ENCODE results near the gene SLCO4C1. TPM values are rescaled to one million over a fixed set of nuclear protein-coding genes. Genes with fewer than 3 reads are reported as not detected.
A peak's percentile ranks its signal among the peaks of the same experiment; 100 is the strongest.

The SLCO4C1 gene
- polyA plus RNA-seq, 3 donors: 21.8 to 32.8 (median 29.1) TPM

DNA sequence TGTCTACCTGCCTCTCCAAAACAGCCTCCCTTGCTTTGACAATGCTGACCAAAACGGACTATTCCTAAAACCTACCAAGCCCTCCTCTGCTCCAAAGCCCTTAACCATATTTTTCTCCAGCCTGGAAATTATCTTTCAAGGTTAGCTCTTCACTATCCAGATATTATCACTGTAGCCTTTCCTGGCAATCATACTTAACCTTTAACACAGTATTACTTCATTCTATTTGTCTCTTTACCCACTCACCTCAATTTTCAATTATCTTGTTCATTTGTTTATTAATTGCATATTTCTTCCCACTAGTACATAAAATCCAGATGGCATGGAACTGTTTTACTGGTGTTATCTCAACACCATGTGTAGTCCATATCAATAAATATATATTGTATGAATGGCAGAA lies 7.5 kb downstream of the SLCO4C1 start:
- no peak for DNase-seq (ENCODE audit: extremely low read depth in 1 of 11, low read depth in 9 of 11, low spot score in 4 of 11)

DNA sequence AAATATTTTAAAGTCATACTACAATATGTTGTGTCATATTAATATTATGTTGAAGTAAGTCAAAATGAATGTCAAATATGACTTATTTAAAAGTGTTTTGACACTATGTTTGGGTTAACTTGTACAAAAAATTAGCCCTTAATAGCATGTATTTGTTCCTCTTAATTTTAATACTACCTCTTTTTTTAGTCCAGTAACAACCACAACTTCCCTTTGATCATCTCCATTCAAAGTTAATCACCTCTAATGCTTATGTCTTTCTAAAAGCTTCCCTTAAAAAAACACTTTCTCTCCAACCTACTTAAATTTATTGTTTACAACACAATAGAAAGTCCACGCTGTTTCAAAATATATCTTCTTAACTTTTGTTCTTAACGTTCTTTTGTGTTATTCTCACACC lies 9.6 kb downstream of the SLCO4C1 start:
- DNase-seq (ENCODE audit: extremely low read depth in 1 of 11, low read depth in 9 of 11, low spot score in 4 of 11): no peak

DNA sequence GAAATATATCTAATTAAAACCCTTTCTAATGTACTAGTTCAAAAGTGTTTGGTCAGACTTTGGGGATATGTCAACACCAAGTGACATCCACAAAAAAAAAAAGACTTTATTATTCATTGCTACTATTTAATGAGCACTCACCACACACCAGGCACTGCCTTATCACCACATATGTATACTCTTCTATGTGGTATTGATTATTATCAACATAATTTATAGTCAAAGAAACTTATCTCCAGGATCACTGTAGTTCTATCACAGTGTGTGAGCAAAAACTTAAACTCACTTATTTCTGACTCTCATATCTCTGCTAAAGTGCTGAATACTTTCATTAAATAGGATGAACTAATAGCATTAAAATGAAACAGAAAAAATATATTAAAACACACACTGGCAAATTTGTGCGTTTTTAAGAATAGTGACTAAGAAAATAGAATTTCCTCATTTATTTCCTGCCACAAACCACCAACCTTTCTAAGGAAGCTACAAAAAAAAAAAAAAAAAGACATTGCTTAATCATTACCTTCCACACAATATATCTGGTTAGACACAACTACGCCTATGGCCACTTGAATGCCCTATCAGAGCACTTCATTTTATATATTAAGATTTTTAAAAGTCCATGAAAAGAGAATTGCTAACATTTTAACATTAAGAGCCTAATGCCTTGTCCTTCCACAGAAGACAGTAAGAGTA lies 12.8 kb downstream of the SLCO4C1 start:
- DNase-seq (ENCODE audit: extremely low read depth in 1 of 11, low read depth in 9 of 11, low spot score in 4 of 11): no peak

DNA sequence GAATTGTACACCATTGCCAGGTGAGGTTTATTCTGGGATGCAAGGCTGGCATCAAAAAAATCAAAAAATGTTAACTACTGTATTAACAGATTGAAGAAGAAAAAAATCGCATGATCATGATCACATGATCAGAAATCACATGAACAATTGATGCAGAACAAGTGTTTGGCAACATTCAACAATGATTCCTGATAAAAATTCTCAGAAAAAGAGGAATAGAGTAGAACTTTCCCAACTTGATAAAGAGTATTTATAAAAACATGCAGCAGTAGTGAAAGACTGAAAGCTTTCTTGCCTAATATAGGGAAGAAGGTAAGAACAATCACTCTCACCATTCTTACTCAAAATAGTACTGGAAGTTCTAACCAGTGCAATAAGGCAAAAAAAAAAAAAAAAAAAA lies 16.4 kb downstream of the SLCO4C1 start:
- DNase-seq (ENCODE audit: extremely low read depth in 1 of 11, low read depth in 9 of 11, low spot score in 4 of 11): no peak

DNA sequence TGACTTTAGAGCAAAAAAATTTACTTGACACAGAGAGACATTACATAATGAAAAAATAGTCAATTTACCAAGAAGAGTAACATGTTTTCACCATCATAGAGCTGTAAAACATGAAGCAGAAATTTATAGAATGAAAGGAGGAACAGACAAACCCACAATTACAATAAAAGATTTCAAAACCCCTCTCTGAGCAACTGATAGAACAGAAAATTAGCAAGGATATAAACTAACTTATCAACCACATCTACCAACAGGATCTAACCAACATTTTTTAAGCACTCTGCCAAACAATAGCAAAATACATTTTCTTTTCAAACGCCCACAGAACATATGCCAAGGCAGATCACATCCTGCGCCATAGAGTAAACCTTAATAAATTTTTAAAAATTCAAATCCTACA lies 17.9 kb downstream of the SLCO4C1 start:
- DNase-seq (ENCODE audit: extremely low read depth in 1 of 11, low read depth in 9 of 11, low spot score in 4 of 11): no peak

DNA sequence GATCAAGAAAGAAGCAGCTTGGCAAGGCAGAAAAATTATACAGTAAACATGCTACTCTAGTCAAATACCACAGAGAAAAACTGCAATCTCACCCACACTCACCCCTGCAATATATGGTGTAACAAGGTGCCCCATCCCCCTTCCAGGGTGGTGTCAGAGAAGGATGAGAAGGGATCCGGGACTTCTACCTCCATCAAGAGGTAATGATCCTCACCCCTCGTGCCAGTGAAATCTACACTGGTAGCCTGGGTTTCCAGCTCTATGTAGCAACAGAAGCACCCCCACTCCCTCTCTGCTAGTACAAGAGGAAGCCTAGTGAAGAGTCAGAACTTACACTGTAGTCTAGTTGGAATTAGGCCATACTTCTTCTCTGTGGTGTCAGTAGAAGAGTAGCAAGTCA lies 18.9 kb downstream of the SLCO4C1 start:
- DNase-seq (ENCODE audit: extremely low read depth in 1 of 11, low read depth in 9 of 11, low spot score in 4 of 11): no peak

DNA sequence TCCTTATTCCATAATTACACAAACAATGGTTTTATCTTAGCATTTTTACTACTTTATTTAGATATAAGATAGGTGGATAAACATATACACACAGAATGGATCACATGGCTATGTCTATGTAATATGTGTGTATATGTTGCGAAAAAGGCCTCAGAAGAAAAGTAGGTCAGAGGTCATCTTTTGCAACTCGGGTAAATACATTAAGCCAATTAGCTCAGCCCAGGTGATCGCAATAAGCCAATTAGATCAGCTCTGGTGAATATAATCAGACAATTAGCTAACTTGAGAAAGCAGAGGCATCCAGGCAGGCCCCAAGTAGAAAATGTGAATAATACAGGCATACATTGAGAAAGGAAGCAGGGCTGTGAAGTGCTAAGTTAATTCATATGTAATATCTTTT lies 24.3 kb downstream of the SLCO4C1 start:
- DNase-seq (ENCODE audit: extremely low read depth in 1 of 11, low read depth in 9 of 11, low spot score in 4 of 11): no peak

DNA sequence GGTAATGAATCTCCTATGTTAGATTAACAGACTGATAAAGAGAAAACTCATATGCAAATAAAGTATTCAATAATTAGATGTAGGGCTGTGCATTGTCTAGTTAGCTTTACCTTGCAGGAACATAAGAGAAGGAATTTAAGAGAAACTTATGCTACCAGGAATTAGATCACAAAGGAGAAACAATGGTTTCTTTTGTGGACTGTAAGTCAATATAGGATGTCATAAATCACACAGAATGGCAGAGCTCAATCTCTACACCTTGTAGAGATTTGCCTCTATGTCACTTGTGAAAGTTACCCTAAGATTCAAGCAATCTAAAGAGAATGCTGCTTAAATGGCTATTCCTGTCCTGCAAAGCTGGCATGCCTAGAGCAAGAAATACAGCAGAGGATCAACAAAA lies 26.0 kb downstream of the SLCO4C1 start:
- no peak for DNase-seq (ENCODE audit: extremely low read depth in 1 of 11, low read depth in 9 of 11, low spot score in 4 of 11)

DNA sequence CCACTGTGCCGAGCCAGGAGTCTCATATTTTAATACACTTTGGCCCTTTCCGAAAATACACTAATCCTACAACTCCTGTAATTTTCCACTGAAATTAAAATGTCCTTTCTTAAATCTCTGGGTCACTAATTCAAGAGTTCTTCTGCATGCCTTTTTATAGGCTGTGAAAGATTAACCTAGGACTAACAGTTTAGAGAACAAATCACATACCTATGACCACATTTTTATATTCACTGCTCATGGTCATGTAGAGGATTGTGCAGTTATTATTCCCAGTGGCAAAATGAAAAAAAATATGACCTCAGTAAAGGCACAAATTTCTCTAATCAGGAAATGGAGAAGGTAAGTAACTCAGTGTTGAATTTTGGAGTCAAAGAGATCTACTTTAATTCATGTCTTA lies 33.4 kb downstream of the SLCO4C1 start:
- DNase-seq (ENCODE audit: extremely low read depth in 1 of 11, low read depth in 9 of 11, low spot score in 4 of 11): no peak

DNA sequence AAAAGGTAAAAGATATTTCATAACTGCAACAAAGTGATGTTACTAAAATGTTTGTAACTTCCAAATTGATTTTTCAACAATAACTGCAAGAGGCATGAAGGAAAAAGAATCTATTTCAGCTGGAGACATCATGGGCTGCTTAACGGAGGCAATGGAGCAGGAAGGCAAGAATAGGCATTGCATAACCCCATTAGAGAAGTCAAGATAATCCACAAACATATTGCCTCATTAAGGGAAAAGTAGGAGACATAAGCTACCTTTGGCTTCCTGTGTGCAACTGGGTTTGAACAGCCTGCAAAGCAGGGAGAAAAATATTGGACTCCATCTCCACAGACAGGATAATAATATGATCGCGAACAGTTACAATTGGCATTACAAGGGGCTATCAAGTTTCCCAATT lies 46.7 kb downstream of the SLCO4C1 start:
- no peak for DNase-seq (ENCODE audit: extremely low read depth in 1 of 11, low read depth in 9 of 11, low spot score in 4 of 11)

DNA sequence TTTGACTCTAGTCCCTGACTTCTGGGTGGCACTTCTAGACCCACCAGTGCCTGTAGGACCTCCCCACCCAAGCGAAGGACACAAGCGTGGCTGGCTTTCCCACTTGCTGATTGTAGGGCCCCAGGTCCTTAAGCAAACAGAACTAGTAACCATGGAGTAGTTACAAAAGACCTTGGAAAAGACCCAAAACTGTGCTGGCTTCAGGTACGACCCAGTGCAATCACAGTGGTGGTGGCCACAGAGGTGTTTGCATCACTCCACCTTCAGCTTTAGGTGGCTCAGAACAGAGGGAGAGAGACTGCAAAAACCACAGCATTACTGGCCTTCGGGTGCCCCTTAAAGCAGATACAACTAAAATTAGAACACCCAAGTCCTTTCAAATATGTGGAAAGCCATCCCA lies 52.9 kb downstream of the SLCO4C1 start:
- DNase-seq (ENCODE audit: extremely low read depth in 1 of 11, low read depth in 9 of 11, low spot score in 4 of 11): no peak

DNA sequence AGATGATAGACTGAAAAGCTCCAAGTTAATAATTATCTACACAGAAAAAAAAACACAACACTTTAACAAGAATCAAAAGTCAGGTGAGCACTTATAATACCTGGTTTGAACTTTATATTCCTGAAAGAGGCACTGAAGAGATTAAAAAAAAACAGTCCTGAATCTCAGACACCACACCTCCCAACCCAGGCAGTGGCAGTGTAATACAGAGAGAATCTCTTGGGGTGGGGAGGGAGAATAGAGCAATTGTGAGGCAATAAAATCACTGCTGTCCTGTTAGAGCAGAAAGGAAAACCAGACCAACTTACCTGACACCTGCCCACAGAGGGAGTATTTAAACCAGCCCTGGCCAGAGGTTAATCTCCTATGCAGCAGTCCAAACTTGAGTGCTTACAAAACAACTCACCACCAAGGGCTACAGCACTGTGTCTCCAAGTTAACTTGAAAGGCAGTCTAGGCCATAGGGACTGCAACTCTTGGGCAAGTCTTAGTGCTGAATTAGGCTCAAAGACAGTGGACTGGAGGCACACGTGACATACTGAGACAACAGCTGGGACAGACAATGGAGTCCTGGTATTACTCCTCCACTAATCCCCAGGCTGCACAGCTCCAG lies 54.2 kb downstream of the SLCO4C1 start:
- DNase-seq (ENCODE audit: extremely low read depth in 1 of 11, low read depth in 9 of 11, low spot score in 4 of 11): no peak

DNA sequence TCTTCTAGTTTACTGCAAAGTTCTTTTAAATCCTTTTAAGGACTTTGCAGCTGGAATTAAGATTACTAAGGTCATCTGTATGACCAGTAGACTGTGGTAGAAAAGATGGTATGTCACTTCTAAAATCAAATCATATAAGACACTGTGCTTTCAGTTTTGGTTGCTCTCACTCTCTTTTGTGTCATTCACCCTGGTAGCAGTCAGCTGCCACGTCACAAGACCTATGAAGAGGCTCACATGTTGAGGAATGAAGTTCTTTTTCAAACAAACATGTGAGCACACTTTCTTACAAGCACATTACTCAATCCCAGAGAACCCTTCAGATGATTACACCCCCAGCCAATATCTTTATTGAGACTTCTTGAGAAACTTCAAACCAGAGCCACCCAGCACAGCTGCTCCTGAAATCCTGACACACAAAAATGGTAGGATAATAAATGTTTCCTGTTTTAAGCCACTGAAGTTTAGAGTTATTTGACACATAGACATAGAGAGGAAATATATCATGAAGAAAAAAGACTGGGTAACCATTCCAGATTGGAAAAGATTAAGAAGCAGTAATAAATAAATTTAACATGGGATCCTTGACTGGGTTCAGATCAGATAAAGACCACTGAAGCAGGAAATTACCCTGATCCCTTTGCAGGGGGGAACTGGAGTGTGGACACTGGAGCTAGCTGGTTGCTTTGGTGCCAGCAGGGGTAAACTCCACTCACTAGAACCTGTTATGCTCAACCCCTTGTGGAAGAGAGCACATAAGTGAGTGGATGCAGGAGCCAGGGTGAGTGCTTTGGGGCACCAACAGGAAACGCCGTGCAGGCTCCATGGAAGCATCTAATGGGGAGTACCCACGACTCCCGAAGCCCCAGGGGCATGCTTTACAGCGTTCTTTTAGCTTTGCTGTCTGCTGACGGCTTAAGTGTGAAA lies 64.1 kb downstream of the SLCO4C1 start:
- no peak for DNase-seq (ENCODE audit: extremely low read depth in 1 of 11, low read depth in 9 of 11, low spot score in 4 of 11)

DNA sequence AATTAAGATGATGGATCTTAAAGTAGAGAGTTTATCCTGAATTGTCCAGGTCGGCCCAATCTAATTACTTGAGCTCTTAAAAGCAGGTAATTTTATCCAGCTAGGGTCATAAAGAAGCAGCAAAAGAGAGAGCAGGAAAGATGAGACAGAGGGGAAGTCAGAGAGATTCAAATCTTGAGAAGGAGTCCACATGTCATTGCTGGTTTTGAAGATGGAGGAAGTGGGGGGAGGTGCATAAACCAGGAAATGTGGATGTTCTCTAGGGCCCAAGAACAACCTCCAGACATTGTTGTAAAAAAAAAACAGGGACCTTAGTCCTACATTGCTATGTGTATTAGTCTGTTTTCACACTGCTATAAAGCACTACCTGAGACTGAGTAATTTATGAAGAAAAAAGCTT lies 66.4 kb downstream of the SLCO4C1 start:
- DNase-seq (ENCODE audit: extremely low read depth in 1 of 11, low read depth in 9 of 11, low spot score in 4 of 11): no peak

DNA sequence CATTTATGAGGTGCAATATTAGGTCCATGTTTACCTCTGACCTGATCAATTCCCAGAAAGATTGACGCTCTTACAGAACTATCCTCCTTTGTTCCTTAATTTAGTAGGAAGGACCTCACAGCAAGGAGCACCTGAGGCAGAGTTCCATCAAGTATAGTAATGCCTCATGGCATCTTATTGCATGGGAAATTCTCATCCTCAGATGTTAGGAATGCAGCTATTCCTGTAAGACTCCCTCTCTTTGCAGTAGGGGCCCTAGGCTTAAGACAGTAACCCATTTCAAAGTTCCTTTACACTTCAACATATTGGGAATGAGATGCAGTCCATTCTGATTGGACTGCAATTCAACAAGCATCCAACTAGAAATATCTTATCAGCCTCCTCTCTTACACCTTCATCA lies 69.8 kb downstream of the SLCO4C1 start:
- DNase-seq (ENCODE audit: extremely low read depth in 1 of 11, low read depth in 9 of 11, low spot score in 4 of 11): no peak

DNA sequence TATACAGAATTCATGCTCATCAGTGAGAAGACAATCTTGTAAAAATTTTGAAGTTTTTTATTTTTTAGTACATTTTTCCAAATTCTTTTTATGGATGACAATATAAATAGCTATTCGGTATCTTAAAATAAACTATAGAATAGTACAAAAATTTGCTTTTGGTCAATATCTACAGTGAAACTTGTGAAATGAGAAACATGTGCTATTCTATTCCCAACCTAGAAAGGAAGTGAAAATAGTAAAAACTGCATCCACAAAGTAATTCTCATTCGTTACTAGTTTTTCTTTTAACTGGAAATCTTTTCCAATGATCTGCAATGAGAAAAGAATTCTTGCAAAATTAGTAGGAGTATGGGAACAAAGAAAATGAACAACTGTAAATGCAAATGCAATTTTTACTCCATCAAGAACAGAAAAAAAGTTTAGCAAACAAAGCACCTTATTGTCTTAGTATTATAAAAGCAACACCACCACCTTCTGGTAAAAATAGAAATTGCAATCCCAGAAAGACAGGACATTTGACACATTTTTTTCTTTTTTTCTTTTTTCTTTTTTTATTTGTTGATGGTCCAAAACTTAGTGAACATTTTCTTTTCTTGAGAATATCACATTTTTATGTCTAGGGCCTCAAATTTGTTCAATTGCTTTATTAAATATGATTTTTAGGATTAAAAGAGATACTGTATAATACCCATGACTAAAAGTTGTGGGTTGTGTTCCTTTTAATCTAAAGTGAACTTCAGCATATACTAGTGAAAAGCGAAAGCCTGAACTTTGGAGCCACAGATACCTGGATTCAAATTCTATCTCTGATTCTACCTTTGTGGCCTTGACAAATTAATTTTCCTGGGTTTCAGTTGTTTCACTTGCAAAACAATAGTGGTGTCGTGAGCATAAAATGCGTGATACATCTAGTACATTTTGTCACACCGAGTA lies 72.3 kb downstream of the SLCO4C1 start:
- DNase-seq (ENCODE audit: extremely low read depth in 1 of 11, low read depth in 9 of 11, low spot score in 4 of 11): peak in 4 of 11 donors; percentile 7 to 32 (median 15)

DNA sequence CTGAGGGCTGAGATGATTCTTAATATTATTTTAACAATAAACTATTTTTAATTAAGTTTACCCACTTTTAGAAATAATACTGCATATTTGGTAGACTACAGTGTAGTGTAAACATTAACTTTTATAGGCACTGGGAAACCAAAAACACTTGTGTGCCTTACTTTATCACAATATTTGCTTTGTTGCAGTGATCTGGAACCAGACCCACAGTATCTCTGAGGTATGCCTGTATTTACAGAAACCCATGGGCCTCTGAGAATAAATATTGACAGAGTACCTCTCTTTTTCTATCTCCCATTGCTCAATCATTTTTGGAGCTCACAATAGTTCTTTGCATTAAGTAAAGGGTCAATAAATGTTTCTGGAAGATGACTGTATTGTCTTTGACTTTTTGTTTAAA lies 73.3 kb downstream of the SLCO4C1 start:
- no peak for DNase-seq (ENCODE audit: extremely low read depth in 1 of 11, low read depth in 9 of 11, low spot score in 4 of 11)

DNA sequence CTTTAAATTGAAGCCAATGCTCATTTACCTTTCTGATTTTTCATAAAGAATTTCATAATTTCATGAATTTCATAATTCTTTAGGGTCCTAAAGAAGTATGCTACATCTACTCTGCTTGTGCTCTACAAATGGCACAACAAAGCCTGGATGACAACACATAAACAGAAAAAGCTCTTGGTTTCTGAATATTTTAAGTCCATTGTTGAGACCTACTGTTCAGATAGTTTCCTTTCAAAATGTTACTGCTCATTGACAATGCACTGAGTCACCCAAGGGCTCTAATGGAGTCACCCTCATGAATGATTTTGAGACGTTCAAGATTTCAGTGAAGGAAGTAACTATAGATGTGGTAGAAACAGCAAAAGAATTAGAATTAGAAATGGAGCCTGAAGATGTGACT lies 74.1 kb downstream of the SLCO4C1 start:
- DNase-seq (ENCODE audit: extremely low read depth in 1 of 11, low read depth in 9 of 11, low spot score in 4 of 11): no peak

DNA sequence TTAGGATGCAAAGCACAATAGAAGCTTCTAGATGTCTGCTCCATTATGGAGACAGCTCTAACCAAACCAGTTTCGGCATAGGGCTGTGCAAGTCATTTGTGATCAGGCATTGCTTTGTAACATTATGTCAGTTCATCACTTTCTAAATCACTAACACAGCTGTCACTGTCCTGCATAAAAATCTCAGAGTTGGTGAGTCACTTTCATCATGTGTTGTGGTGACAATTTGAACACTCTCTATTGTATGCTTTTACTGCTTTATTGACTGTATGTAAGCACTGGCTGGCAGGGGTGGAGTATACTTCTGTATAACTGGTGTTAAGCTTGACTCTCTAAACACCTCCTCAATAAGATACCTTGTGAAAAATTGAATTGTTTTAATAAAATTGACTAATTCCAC lies 77.9 kb downstream of the SLCO4C1 start:
- DNase-seq (ENCODE audit: extremely low read depth in 1 of 11, low read depth in 9 of 11, low spot score in 4 of 11): no peak
